GM23338 (cell line): ENCODE measurements around the gene DACH1. TPM values are rescaled to one million over a fixed set of nuclear protein-coding genes. Genes with fewer than 3 reads are reported as not detected.

Experiments
- ATAC-seq: fragments of 200-7000 bp; cut with Tn5 transposase; 3 replicates; pipeline ENCODE4 v1.9.1; 2020
- DNase-seq: peaks from one replicate; pipeline ENCODE4 v3.0.0-alpha.2; 2015; ENCODE audit warnings: low spot score
- H2AFZ ChIP-seq: fragments of 200-600 bp; sonication (generic); 2 replicates; pipeline ENCODE4 v1.8.0; 2016; ENCODE audit warnings: antibody characterized with exemption, mild to moderate bottlenecking, moderate library complexity
- H3F3A ChIP-seq: fragments of 200-600 bp; sonication (generic); replicated peaks from 2 replicates; pipeline ENCODE4 v1.8.0; 2017; ENCODE audit warnings: antibody characterized with exemption, mixed run types, low read depth
- H3K27ac ChIP-seq: fragments of 200-600 bp; sonication (generic); 2 replicates; pipeline ENCODE4 v1.6.1; 2016; ENCODE audit warnings: low read depth
- H3K27me3 ChIP-seq: fragments of 200-600 bp; sonication (generic); 2 replicates; pipeline ENCODE4 v1.8.0; 2016; ENCODE audit warnings: mild to moderate bottlenecking, mixed run types, moderate library complexity; ENCODE audit not compliant: insufficient read depth
- H3K36me3 ChIP-seq: fragments of 200-600 bp; sonication (generic); 2 replicates; pipeline ENCODE4 v1.8.0; 2016; ENCODE audit warnings: mild to moderate bottlenecking; ENCODE audit not compliant: insufficient read depth
- H3K4me1 ChIP-seq: fragments of 200-600 bp; sonication (generic); 2 replicates; pipeline ENCODE4 v1.8.0; 2016; ENCODE audit warnings: mild to moderate bottlenecking, moderate library complexity; ENCODE audit not compliant: insufficient read depth
- H3K4me2 ChIP-seq: fragments of 200-600 bp; sonication (generic); 2 replicates; pipeline ENCODE4 v1.7.1; 2017; ENCODE audit warnings: mixed run types
- H3K4me3 ChIP-seq: fragments of 200-600 bp; sonication (generic); 2 replicates; pipeline ENCODE4 v1.6.1; 2016; ENCODE audit warnings: mixed run types
- H3K79me2 ChIP-seq: fragments of 200-600 bp; sonication (generic); replicated peaks from 2 replicates; pipeline ENCODE4 v1.8.0; 2017; ENCODE audit warnings: mild to moderate bottlenecking; ENCODE audit not compliant: insufficient read depth
- H3K9me2 ChIP-seq: fragments of 200-600 bp; sonication (generic); 2 replicates; pipeline ENCODE4 v1.8.0; 2017; ENCODE audit not compliant: insufficient read depth
- H4K20me1 ChIP-seq: fragments of 200-600 bp; sonication (generic); replicated peaks from 2 replicates; pipeline ENCODE4 v1.8.0; 2017; ENCODE audit warnings: mild to moderate bottlenecking; ENCODE audit not compliant: insufficient read depth
- H3K27ac Mint-ChIP-seq: 2 replicates; pipeline ENCODE4 v1.8.0; 2020; ENCODE audit warnings: inconsistent platforms, mild to moderate bottlenecking, moderate library complexity, mixed read lengths
- H3K27me3 Mint-ChIP-seq: 3 replicates; pipeline ENCODE4 v1.8.0; 2022; ENCODE audit warnings: low read depth, mild to moderate bottlenecking, moderate library complexity, mixed read lengths, inconsistent platforms; ENCODE audit not compliant: insufficient read depth, poor library complexity
- H3K36me3 Mint-ChIP-seq: 3 replicates; pipeline ENCODE4 v1.8.0; 2021; ENCODE audit warnings: low read depth, mild to moderate bottlenecking, inconsistent platforms, moderate library complexity, mixed read lengths
- H3K4me1 Mint-ChIP-seq: 3 replicates; pipeline ENCODE4 v1.8.0; 2020; ENCODE audit warnings: mild to moderate bottlenecking, inconsistent platforms, mixed read lengths
- H3K4me3 Mint-ChIP-seq: 3 replicates; pipeline ENCODE4 v1.8.0; 2021; ENCODE audit warnings: moderate library complexity, mild to moderate bottlenecking, inconsistent platforms, mixed read lengths
- H3K9me3 Mint-ChIP-seq: 3 replicates; pipeline ENCODE4 v1.8.0; 2020; ENCODE audit warnings: moderate library complexity, mild to moderate bottlenecking, inconsistent platforms, mixed read lengths
- CREB1 ChIP-seq: fragments of 250-450 bp; sonication (Bioruptor Pico); IDR thresholded peaks from 2 replicates; pipeline ENCODE4 v1.5.0; 2020; ENCODE audit warnings: low read depth, mild to moderate bottlenecking, moderate library complexity
- CTCF ChIP-seq, 2 experiments: fragments of 200-600 bp in 1 of 2; sonication (generic) in 1 of 2; conservative IDR thresholded peaks; 2 replicates each; pipeline versions ENCODE4 v1.5.1 to v1.6.1; 2016 to 2017; ENCODE audit warnings: antibody characterized with exemption in 2 of 2, low read depth in 2 of 2, mild to moderate bottlenecking in 2 of 2, moderate library complexity in 1 of 2
- ETS1 ChIP-seq: IDR thresholded peaks from 2 replicates; pipeline ENCODE4 v1.6.1; 2016; ENCODE audit warnings: antibody characterized with exemption
- EZH2phosphoT487 ChIP-seq: fragments of 200-600 bp; sonication (generic); IDR thresholded peaks from one replicate; pipeline ENCODE4 v1.8.1; 2018; ENCODE audit warnings: antibody characterized with exemption; ENCODE audit not compliant: unreplicated experiment
- JUNB ChIP-seq: IDR thresholded peaks from one replicate; pipeline ENCODE4 v1.6.1; 2016; ENCODE audit warnings: antibody characterized with exemption; ENCODE audit not compliant: unreplicated experiment
- NANOG ChIP-seq: IDR thresholded peaks from 2 replicates; pipeline ENCODE4 v1.6.1; 2016; ENCODE audit warnings: antibody characterized with exemption, borderline replicate concordance
- STAT1 ChIP-seq: IDR thresholded peaks from one replicate; pipeline ENCODE4 v1.6.1; 2016; ENCODE audit warnings: antibody characterized with exemption; ENCODE audit not compliant: unreplicated experiment
- ZNF114 ChIP-seq: fragments of 250-450 bp; sonication (Bioruptor Pico); IDR thresholded peaks from 2 replicates; pipeline ENCODE4 v1.5.0; 2020; ENCODE audit warnings: mild to moderate bottlenecking, moderate library complexity
- ZNF331 ChIP-seq: fragments of 250-450 bp; sonication (Bioruptor Pico); IDR thresholded peaks from 2 replicates; pipeline ENCODE4 v1.5.0; 2020; ENCODE audit warnings: low read depth, mild to moderate bottlenecking, moderate library complexity
- ZNF462 ChIP-seq: fragments of 250-450 bp; sonication (Bioruptor Pico); IDR thresholded peaks from 2 replicates; pipeline ENCODE4 v1.5.0; 2020; ENCODE audit warnings: mild to moderate bottlenecking, moderate library complexity
- polyA plus RNA-seq: library from polyadenylated mRNA; unstranded; fragments of >200 nt; fragmentation: Nextera tagmentation; extraction: Ambion mirVana; gene quantifications from 2 replicates; pipeline ENCODE4 v1.2.1, GENCODE V29; 2016
- total RNA-seq: library from RNA; depleted of rRNA; stranded (reverse); fragments of >200 nt; shearing (Covaris generic); gene quantifications from 2 replicates; pipeline ENCODE4 v1.2.3, GENCODE V29; 2014

The DACH1 gene
- total and polyA plus RNA-seq, 2 experiments from 2014 or later, result 0.45 to 0.57 TPM

GRCh38 chr13:71831716-71832115 lies 35.3 kb downstream of the DACH1 start:
- Mint-ChIP-seq H3K36me3 (no peaks in the 10 kb centered on the region), H3K4me1 (peaks cover 14% of the 10 kb centered on the region; the same call in 2 of the 3 replicates), H3K4me3 (no peak overlapping the region), H3K27ac (no peak overlapping the region), H3K27me3 (no peaks in the 10 kb centered on the region), H3K9me3 (no peaks in the 10 kb centered on the region)
- Histone ChIP-seq H3K4me2 (no peak overlapping the region), H3K27ac (no peak overlapping the region), H3K27me3 (no peaks in the 10 kb centered on the region), H3K9me2 (no peaks in the 10 kb centered on the region), H3K4me3 (no peak overlapping the region), H3K79me2 (no peaks in the 10 kb centered on the region), H3F3A (no peaks in the 10 kb centered on the region), H2AFZ (no peak overlapping the region), H4K20me1 (no peaks in the 10 kb centered on the region), H3K36me3 (no peaks in the 10 kb centered on the region), H3K4me1 (peaks cover 3% of the 10 kb centered on the region; the same call in 1 of the 2 replicates)
- DNase-seq (peak; percentile 37), ATAC-seq (peak; percentile 46; the same call in 2 of the 3 replicates)
- TF ChIP-seq STAT1, result no peak
- TF ChIP-seq ETS1, result no peak
- TF ChIP-seq CTCF (conservative IDR thresholded peaks at IDR 0.05; ENCODE audit: low read depth in 2 of 2), result no peak
- TF ChIP-seq ZNF114 (CRISPR knock-in tag), result no peak
- TF ChIP-seq JUNB, result no peak
- no peak for TF ChIP-seq ZNF331
- TF ChIP-seq NANOG, result no peak
- no peak for TF ChIP-seq EZH2phosphoT487
- no peak for TF ChIP-seq CREB1 (CRISPR knock-in tag)

- Mint-ChIP-seq H3K27me3 (no peaks in the 10 kb centered on the region), H3K4me1 (peaks cover 14% of the 10 kb centered on the region; the same call in 2 of the 3 replicates), H3K9me3 (no peaks in the 10 kb centered on the region), H3K27ac (no peak overlapping the region), H3K4me3 (no peak overlapping the region), H3K36me3 (no peaks in the 10 kb centered on the region)
- Histone ChIP-seq H3K4me3 (no peak overlapping the region), H3K27me3 (no peaks in the 10 kb centered on the region), H3K79me2 (no peaks in the 10 kb centered on the region), H4K20me1 (no peaks in the 10 kb centered on the region), H3K4me1 (peaks cover 3% of the 10 kb centered on the region; the same call in 1 of the 2 replicates), H2AFZ (no peak overlapping the region), H3K36me3 (no peaks in the 10 kb centered on the region), H3F3A (no peaks in the 10 kb centered on the region), H3K9me2 (no peaks in the 10 kb centered on the region), H3K4me2 (no peak overlapping the region), H3K27ac (no peak overlapping the region)
- no peak for DNase-seq
- no peak for ATAC-seq
- TF ChIP-seq CTCF (conservative IDR thresholded peaks at IDR 0.05; ENCODE audit: low read depth in 2 of 2) (no peak), ZNF462 (CRISPR knock-in tag) (no peak), ZNF331 (no peak), JUNB (no peak), STAT1 (no peak)
Measured at GRCh38 chr13:71830736-71831135, 36.3 kb downstream of the DACH1 start.
